Osteocyte (in vitro differentiated cells): ENCODE data around the gene CEP70. TPM values are rescaled to one million over a fixed set of nuclear protein-coding genes. Genes with fewer than 3 reads are reported as not detected.

Experiments used
- DNase-seq: peaks from one replicate; pipeline ENCODE4 v3.0.0; 2021; ENCODE audit warnings: mixed read lengths; ENCODE audit not compliant: unreplicated experiment; ENCODE audit errors: extremely low spot score
- H3K27ac Mint-ChIP-seq: one replicate; pipeline ENCODE4 v1.8.0; 2021; ENCODE audit warnings: mild to moderate bottlenecking, mixed read lengths; ENCODE audit not compliant: unreplicated experiment
- H3K27me3 Mint-ChIP-seq: one replicate; pipeline ENCODE4 v1.8.0; 2021; ENCODE audit warnings: mixed read lengths; ENCODE audit not compliant: unreplicated experiment
- H3K36me3 Mint-ChIP-seq: one replicate; pipeline ENCODE4 v1.8.0; 2021; ENCODE audit warnings: mixed read lengths; ENCODE audit not compliant: unreplicated experiment
- H3K4me1 Mint-ChIP-seq: one replicate; pipeline ENCODE4 v1.8.0; 2021; ENCODE audit warnings: mixed read lengths; ENCODE audit not compliant: unreplicated experiment
- H3K4me3 Mint-ChIP-seq: one replicate; pipeline ENCODE4 v1.8.0; 2021; ENCODE audit warnings: mild to moderate bottlenecking, moderate library complexity, mixed read lengths; ENCODE audit not compliant: unreplicated experiment
- H3K9me3 Mint-ChIP-seq: one replicate; pipeline ENCODE4 v1.8.0; 2021; ENCODE audit warnings: mixed read lengths; ENCODE audit not compliant: unreplicated experiment
- total RNA-seq: library from RNA; stranded (reverse); gene quantifications from 2 replicates; pipeline ENCODE4 v1.2.1, GENCODE V29; 2021
- TF ChIP-seq, protein P1 (sequence below): fragments of 200-600 bp; sonication (generic); IDR thresholded peaks from 2 replicates; pipeline ENCODE4 v1.5.0; 2021; ENCODE audit warnings: antibody characterized with exemption, mild to moderate bottlenecking, moderate library complexity

CEP70 gene
- total RNA-seq, 1 donor from 2014 or later: 16.0 TPM

DNA sequence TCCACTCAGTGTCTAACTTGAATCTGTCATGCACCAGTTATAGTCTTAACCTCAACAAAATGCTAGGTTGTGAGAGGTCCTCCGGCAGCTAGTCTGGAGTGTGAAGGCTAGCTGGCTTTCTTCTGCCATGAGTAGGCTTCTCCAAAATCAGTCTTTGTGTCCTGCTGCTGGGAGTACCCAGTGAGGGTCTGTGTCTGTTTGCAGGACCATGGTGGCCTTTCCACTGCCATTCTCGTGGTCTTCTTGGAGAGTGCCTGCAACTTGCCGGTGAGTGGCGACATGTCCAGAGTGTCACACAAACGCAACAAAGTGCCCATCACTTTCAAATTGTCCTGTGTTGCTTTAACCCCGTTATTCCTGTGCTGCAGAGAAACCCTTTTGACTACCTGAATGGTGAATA is 125.6 kb downstream of the CEP70 start:
- H3K36me3 Mint-ChIP-seq: no peaks in the 10 kb centered on the region

DNA sequence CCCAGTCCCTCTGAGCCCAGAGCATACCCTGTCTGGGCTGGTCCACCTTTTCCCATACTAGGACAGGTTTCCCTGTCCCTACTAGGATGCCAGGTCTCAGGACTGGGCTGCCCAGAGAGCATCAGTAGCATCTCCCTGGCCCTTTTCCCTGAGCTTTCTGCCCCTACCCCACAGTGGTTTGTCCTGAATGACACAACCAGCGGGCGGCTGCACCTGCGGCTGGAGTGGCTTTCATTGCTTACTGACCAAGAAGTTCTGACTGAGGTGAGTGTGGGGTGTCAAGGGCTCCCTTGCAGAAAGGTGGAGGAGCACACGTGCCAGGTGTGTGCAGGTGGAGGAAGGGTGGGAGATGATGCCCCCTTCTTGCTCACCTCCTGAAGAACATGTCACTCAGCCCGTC is 126.1 kb downstream of the CEP70 start:
- no peaks in the 10 kb centered on the region for H3K36me3 Mint-ChIP-seq
- H3K27me3 Mint-ChIP-seq: peaks cover 5% of the 10 kb centered on the region
- H3K4me1 Mint-ChIP-seq: no peaks in the 10 kb centered on the region
- H3K4me3 Mint-ChIP-seq: no peak overlapping the region
- TF ChIP-seq, protein P1, sequence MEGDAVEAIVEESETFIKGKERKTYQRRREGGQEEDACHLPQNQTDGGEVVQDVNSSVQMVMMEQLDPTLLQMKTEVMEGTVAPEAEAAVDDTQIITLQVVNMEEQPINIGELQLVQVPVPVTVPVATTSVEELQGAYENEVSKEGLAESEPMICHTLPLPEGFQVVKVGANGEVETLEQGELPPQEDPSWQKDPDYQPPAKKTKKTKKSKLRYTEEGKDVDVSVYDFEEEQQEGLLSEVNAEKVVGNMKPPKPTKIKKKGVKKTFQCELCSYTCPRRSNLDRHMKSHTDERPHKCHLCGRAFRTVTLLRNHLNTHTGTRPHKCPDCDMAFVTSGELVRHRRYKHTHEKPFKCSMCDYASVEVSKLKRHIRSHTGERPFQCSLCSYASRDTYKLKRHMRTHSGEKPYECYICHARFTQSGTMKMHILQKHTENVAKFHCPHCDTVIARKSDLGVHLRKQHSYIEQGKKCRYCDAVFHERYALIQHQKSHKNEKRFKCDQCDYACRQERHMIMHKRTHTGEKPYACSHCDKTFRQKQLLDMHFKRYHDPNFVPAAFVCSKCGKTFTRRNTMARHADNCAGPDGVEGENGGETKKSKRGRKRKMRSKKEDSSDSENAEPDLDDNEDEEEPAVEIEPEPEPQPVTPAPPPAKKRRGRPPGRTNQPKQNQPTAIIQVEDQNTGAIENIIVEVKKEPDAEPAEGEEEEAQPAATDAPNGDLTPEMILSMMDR: no peak
- DNase-seq: no peak
- H3K9me3 Mint-ChIP-seq: no peaks in the 10 kb centered on the region
- no peak overlapping the region for H3K27ac Mint-ChIP-seq

More for the DNA sequence above, 125.6 kb downstream of the CEP70 start:
- Mint-ChIP-seq H3K9me3 (no peaks in the 10 kb centered on the region), H3K4me3 (no peak overlapping the region), H3K4me1 (no peaks in the 10 kb centered on the region), H3K27ac (no peak overlapping the region), H3K27me3 (peaks cover 5% of the 10 kb centered on the region)
- TF ChIP-seq, protein P1: no peak
- no peak for DNase-seq

DNA sequence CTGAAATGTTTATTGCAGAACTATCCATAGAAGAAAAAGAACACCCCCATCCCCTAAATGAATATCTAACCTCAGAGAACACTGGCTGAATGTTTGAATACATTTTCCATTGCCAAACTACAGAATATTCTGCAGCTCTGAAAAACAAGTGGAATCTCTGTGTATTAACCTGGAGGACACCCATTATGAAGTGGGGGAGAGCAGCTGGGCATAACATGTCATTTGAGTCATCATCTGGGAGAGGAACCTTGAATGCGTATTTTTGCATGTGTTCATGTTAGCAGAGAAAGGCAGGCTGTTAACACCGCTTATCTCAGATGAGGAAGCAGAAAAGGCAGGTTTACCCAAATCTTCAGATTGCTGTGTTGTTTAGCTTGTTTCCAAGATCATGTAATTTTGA is 128.1 kb downstream of the CEP70 start:
- peaks cover 5% of the 10 kb centered on the region for H3K27me3 Mint-ChIP-seq
- H3K27ac Mint-ChIP-seq: no peak overlapping the region
- no peak overlapping the region for H3K4me3 Mint-ChIP-seq
- no peaks in the 10 kb centered on the region for H3K4me1 Mint-ChIP-seq
- no peak for DNase-seq
- no peaks in the 10 kb centered on the region for H3K9me3 Mint-ChIP-seq
- H3K36me3 Mint-ChIP-seq: no peaks in the 10 kb centered on the region
- TF ChIP-seq, protein P1: no peak

- Mint-ChIP-seq H3K27me3 (peaks cover 5% of the 10 kb centered on the region), H3K27ac (no peak overlapping the region), H3K4me3 (no peak overlapping the region), H3K36me3 (no peaks in the 10 kb centered on the region), H3K4me1 (no peaks in the 10 kb centered on the region), H3K9me3 (no peaks in the 10 kb centered on the region)
- TF ChIP-seq, protein P1: no peak
- no peak for DNase-seq
Measured at GRCh38 chr3:138465451-138465850, 128.6 kb downstream of the CEP70 start.

DNA sequence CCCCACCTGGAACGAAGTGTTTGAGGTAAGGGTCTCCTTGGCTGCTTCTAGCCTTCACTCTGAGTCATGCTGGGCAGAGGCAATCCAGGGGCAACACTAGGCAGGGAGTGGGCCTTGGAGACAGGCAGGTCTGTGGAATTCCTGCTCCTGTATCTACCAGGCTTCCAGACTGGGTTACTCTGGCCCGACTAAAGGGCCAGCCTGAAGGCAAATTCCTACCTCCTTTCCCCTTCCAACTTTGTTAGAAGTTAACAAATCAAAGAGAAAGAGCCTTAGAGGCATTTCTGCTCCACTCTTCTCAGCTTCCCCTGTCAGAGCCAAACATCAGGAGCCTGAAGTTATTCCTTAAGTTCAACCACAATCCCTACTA is 129.6 kb downstream of the CEP70 start:
- Mint-ChIP-seq H3K4me3 (no peak overlapping the region), H3K27ac (no peak overlapping the region), H3K36me3 (no peaks in the 10 kb centered on the region), H3K4me1 (no peaks in the 10 kb centered on the region), H3K9me3 (no peaks in the 10 kb centered on the region), H3K27me3 (peaks cover 5% of the 10 kb centered on the region)
- TF ChIP-seq, protein P1: no peak
- no peak for DNase-seq
